Neural cell (in vitro differentiated cells): ENCODE measurements around the gene ZNF625. TPM values are rescaled to one million over a fixed set of nuclear protein-coding genes. Genes with fewer than 3 reads are reported as not detected.

Experiments used
- H2AFZ ChIP-seq: fragments of 200-600, 300-800 bp; sonication (generic), shearing (Covaris generic); 2 replicates; pipeline ENCODE4 v1.6.0; 2014; ENCODE audit warnings: low read depth, mild to moderate bottlenecking, antibody characterized with exemption, low read length, moderate library complexity
- H3F3A ChIP-seq: fragments of 200-600 bp; shearing (Covaris generic); 2 replicates; pipeline ENCODE4 v1.6.1; 2016; ENCODE audit warnings: mild to moderate bottlenecking, moderate library complexity, mixed read lengths, antibody characterized with exemption, low read length; ENCODE audit not compliant: insufficient read depth, poor library complexity, severe bottlenecking
- H3K27ac ChIP-seq: fragments of 200-600, 300-800 bp; sonication (generic), shearing (Covaris generic); 2 replicates; pipeline ENCODE4 v1.5.1; 2014; ENCODE audit warnings: mild to moderate bottlenecking, low read length, moderate library complexity
- H3K27me3 ChIP-seq: fragments of 300-800, 200-600 bp; sonication (generic), shearing (Covaris generic); 2 replicates; pipeline ENCODE4 v1.6.0; 2014; ENCODE audit warnings: mild to moderate bottlenecking, low read depth, low read length, moderate library complexity; ENCODE audit not compliant: insufficient read depth
- H3K36me3 ChIP-seq: fragments of 300-800, 200-600 bp; sonication (generic), shearing (Covaris generic); 2 replicates; pipeline ENCODE4 v1.5.1; 2014; ENCODE audit warnings: mild to moderate bottlenecking, antibody characterized with exemption, low read length, moderate library complexity; ENCODE audit not compliant: insufficient read depth
- H3K4me2 ChIP-seq: fragments of 300-800, 200-600 bp; sonication (generic), shearing (Covaris generic); 2 replicates; pipeline ENCODE4 v1.6.0; 2014; ENCODE audit warnings: mild to moderate bottlenecking, low read length
- H3K4me3 ChIP-seq: fragments of 300-800, 200-600 bp; sonication (generic), shearing (Covaris generic); 2 replicates; pipeline ENCODE4 v1.5.1; 2014; ENCODE audit warnings: mild to moderate bottlenecking, low read length, moderate library complexity
- H3K79me2 ChIP-seq: fragments of 200-600 bp; shearing (Covaris generic); replicated peaks from 2 replicates; pipeline ENCODE4 v1.6.0; 2014; ENCODE audit warnings: mild to moderate bottlenecking, low read length, moderate library complexity; ENCODE audit not compliant: insufficient read depth
- H3K9ac ChIP-seq: fragments of 300-800, 200-600 bp; sonication (generic), shearing (Covaris generic); 2 replicates; pipeline ENCODE4 v1.6.1; 2016; ENCODE audit warnings: mild to moderate bottlenecking, low read length, mixed read lengths
- H3K9me2 ChIP-seq: fragments of 200-600 bp; shearing (Covaris generic); 2 replicates; pipeline ENCODE4 v1.6.1; 2016; ENCODE audit warnings: mild to moderate bottlenecking, low read length, mixed read lengths; ENCODE audit not compliant: insufficient read depth
- H3K9me3 ChIP-seq: fragments of 200-600, 300-800 bp; sonication (generic), shearing (Covaris generic); 2 replicates; pipeline ENCODE4 v1.6.1; 2016; ENCODE audit warnings: mild to moderate bottlenecking, mixed run types, low read length, moderate library complexity, mixed read lengths
- H4K20me1 ChIP-seq: fragments of 200-600 bp; shearing (Covaris generic); 2 replicates; pipeline ENCODE4 v1.6.1; 2016; ENCODE audit warnings: mild to moderate bottlenecking, mixed run types; ENCODE audit not compliant: insufficient read depth
- EP300 ChIP-seq: fragments of 450-650 bp; conservative IDR thresholded peaks from 2 replicates; pipeline ENCODE4 v1.6.1; 2014; ENCODE audit warnings: antibody characterized with exemption, mild to moderate bottlenecking, moderate library complexity; ENCODE audit not compliant: poor library complexity, severe bottlenecking
- EZH2 ChIP-seq: fragments of 200-600, 300-800 bp; shearing (Covaris generic), sonication (generic); IDR thresholded peaks from 2 replicates; pipeline ENCODE4 v1.6.1; 2014; ENCODE audit warnings: antibody characterized with exemption, low read length, borderline replicate concordance, mild to moderate bottlenecking; ENCODE audit not compliant: insufficient read depth, poor library complexity, severe bottlenecking
- MXI1 ChIP-seq: fragments of 450-650 bp; conservative IDR thresholded peaks from 2 replicates; pipeline ENCODE4 v1.6.1; 2014; ENCODE audit warnings: antibody characterized with exemption, mild to moderate bottlenecking; ENCODE audit not compliant: poor library complexity, severe bottlenecking
- POLR2AphosphoS5 ChIP-seq: IDR thresholded peaks from 2 replicates; pipeline ENCODE4 v1.6.1; 2012
- RAD21 ChIP-seq: fragments of 450-650 bp; conservative IDR thresholded peaks from 2 replicates; pipeline ENCODE4 v1.6.1; 2014; ENCODE audit warnings: antibody characterized with exemption, mild to moderate bottlenecking, moderate library complexity
- REST ChIP-seq: IDR thresholded peaks from 2 replicates; pipeline ENCODE4 v1.6.1; 2012; ENCODE audit warnings: borderline replicate concordance
- SMC3 ChIP-seq: fragments of 450-650 bp; conservative IDR thresholded peaks from 2 replicates; pipeline ENCODE4 v1.6.1; 2014; ENCODE audit warnings: antibody characterized with exemption, mild to moderate bottlenecking, moderate library complexity; ENCODE audit not compliant: poor library complexity
- TAF1 ChIP-seq: IDR thresholded peaks from 2 replicates; pipeline ENCODE4 v1.6.1; 2012; ENCODE audit warnings: low read depth
- polyA minus RNA-seq: library from RNA; depleted of rRNA, polyadenylated mRNA; stranded (reverse); fragments of >200 nt; gene quantifications from 2 replicates; pipeline ENCODE4 v1.2.3, GENCODE V29; 2014
- polyA plus RNA-seq: library from polyadenylated mRNA; depleted of rRNA; stranded (reverse); fragments of >200 nt; gene quantifications from 2 replicates; pipeline ENCODE4 v1.2.3, GENCODE V29; 2014

The ZNF625 gene
- polyA plus RNA-seq (11.2 and 11.6 TPM in 2 replicates), polyA minus RNA-seq (70.4 and 77.8 TPM in 2 replicates)

DNA sequence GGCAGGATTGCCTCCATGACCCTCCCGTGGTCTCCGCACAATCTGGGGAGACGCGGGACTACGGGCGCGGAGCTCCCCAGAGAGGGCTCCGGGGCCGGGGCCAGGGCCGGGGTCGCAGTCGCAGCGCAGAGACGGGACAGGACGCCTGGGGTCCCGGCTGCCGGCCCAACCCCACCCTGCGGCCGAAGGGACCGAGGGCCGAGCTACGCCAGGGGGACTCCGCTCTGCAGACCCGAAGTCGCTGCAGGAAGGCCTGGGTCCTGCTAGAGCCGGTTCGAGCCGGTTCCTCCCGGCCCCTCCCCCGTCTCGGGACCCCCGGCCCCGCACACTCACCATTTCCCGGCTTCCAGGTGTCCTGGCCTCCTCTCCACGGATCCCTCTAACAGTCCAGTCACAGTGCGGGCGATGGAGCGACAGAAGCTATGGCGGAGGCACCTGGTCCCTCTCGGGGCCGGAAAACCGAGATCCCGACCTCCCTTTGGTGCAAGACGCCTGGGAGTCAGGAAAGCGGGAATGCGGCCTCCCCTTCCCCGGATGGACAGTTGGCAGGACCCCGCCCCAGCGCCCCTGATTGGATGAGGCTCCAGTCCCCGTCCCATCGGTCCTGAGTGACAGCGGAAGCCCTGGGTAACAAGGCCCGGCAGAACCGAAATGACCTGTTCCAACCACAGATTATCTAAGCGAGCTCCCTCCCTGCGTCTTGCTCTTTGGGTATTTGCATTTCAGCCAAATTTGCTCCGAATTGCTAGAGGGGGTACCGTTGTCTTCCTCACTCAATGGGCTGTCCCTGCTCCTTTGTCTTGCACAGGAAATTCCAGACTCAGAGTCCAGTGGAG, at the start of gene ZNF625:
Gene ZNF625, minus strand, starts transcription at position 512 of the 836 bp plus-strand sequence. Its CDS starts 176 bp downstream, at position 336.
- H3K9ac ChIP-seq = peak within 1 kb of the TSS; percentile 97
- no peaks in the 10 kb centered on the region for H4K20me1 ChIP-seq
- TF ChIP-seq REST (peak; percentile 98), RAD21 (no peak), POLR2AphosphoS5 (peak; percentile 94), EP300 (no peak), EZH2 (no peak), TAF1 (peak; percentile 72), MXI1 (peak; percentile 41)
- peak within 1 kb of the TSS; percentile 81 for H3K4me2 ChIP-seq
- no peaks in the 10 kb centered on the region for H3K9me3 ChIP-seq
- peak within 1 kb of the TSS; percentile 96 for H3K27ac ChIP-seq
- H3K36me3 ChIP-seq = peaks cover 6% of the 10 kb centered on the region
- H3F3A ChIP-seq = no peaks in the 10 kb centered on the region
- H3K27me3 ChIP-seq = no peaks in the 10 kb centered on the region
- peaks cover 46% of the 10 kb centered on the region for H3K79me2 ChIP-seq
- H3K9me2 ChIP-seq = no peaks in the 10 kb centered on the region
- H2AFZ ChIP-seq = peak within 1 kb of the TSS; percentile 79
- peak within 1 kb of the TSS; percentile 99 for H3K4me3 ChIP-seq

- H3F3A ChIP-seq = no peaks in the 10 kb centered on the region
- H2AFZ ChIP-seq = no peak overlapping the region
- H3K36me3 ChIP-seq = peaks cover 6% of the 10 kb centered on the region
- TF ChIP-seq MXI1 (no peak), EZH2 (no peak), REST (no peak), RAD21 (no peak), POLR2AphosphoS5 (no peak), SMC3 (no peak)
- H4K20me1 ChIP-seq = no peaks in the 10 kb centered on the region
- H3K4me2 ChIP-seq = no peak overlapping the region
- no peak overlapping the region for H3K4me3 ChIP-seq
- peaks cover 12% of the 10 kb centered on the region for H3K9me3 ChIP-seq
- no peak overlapping the region for H3K9ac ChIP-seq
- H3K27ac ChIP-seq = no peak overlapping the region
- no peaks in the 10 kb centered on the region for H3K27me3 ChIP-seq
- no peaks in the 10 kb centered on the region for H3K9me2 ChIP-seq
- H3K79me2 ChIP-seq = no peaks in the 10 kb centered on the region
These were observed 48.8 kb upstream of the ZNF625 start for GRCh38 chr19:12205296-12205695.
